Trophoblast cell (in vitro differentiated cells and primary cell): ENCODE results near the gene INTS6L.

Experiments
- DNase-seq, 2 donors: peaks; one replicate each; pipeline ENCODE4 v3.0.0-alpha.2; 2016
- H2AFZ ChIP-seq: 2 replicates; pipeline ENCODE4 v1.6.1; 2013; ENCODE audit warnings: low read length, moderate library complexity, mild to moderate bottlenecking; ENCODE audit not compliant: insufficient read depth, poor library complexity
- H2AK5ac ChIP-seq: 2 replicates; pipeline ENCODE4 v1.6.1; 2013; ENCODE audit warnings: mild to moderate bottlenecking, low read length
- H2BK120ac ChIP-seq: 2 replicates; pipeline ENCODE4 v1.6.1; 2013; ENCODE audit warnings: low read length, mild to moderate bottlenecking, moderate library complexity; ENCODE audit not compliant: insufficient read depth, poor library complexity
- H2BK12ac ChIP-seq: 2 replicates; pipeline ENCODE4 v1.6.1; 2013; ENCODE audit warnings: mild to moderate bottlenecking, low read length, moderate library complexity
- H2BK5ac ChIP-seq: 2 replicates; pipeline ENCODE4 v1.6.1; 2013; ENCODE audit warnings: low read length, low read depth, moderate library complexity, mild to moderate bottlenecking; ENCODE audit not compliant: poor library complexity
- H3K14ac ChIP-seq: 2 replicates; pipeline ENCODE4 v1.6.1; 2013; ENCODE audit warnings: mild to moderate bottlenecking, low read length
- H3K18ac ChIP-seq: 2 replicates; pipeline ENCODE4 v1.6.1; 2013; ENCODE audit warnings: mild to moderate bottlenecking, low read length
- H3K23ac ChIP-seq: 2 replicates; pipeline ENCODE4 v1.6.1; 2013; ENCODE audit warnings: low read length
- H3K27ac ChIP-seq: 2 replicates; pipeline ENCODE4 v1.5.1; 2013; ENCODE audit warnings: low read depth, mild to moderate bottlenecking, inconsistent platforms, low read length, moderate library complexity
- H3K27me3 ChIP-seq: 2 replicates; pipeline ENCODE4 v1.6.1; 2013; ENCODE audit warnings: inconsistent platforms, mild to moderate bottlenecking, low read length, moderate library complexity; ENCODE audit not compliant: insufficient read depth
- H3K36me3 ChIP-seq, 2 experiments: 1 replicate in 1 of 2; 2 replicates in 1 of 2; pipeline ENCODE4 v1.6.1; 2013; ENCODE audit warnings: low read length in 2 of 2, mild to moderate bottlenecking in 2 of 2, moderate library complexity in 1 of 2; ENCODE audit not compliant: insufficient read depth in 2 of 2, control insufficient read depth in 1 of 2
- H3K4ac ChIP-seq: 2 replicates; pipeline ENCODE4 v1.6.1; 2013; ENCODE audit warnings: low read depth, mild to moderate bottlenecking, low read length, moderate library complexity
- H3K4me1 ChIP-seq, 2 experiments: 1 replicate in 1 of 2; 2 replicates in 1 of 2; pipeline ENCODE4 v1.6.1; 2013; ENCODE audit warnings: low read length in 2 of 2, mild to moderate bottlenecking in 2 of 2, moderate library complexity in 1 of 2; ENCODE audit not compliant: insufficient read depth in 2 of 2, control insufficient read depth in 1 of 2
- H3K4me2 ChIP-seq: 2 replicates; pipeline ENCODE4 v1.6.1; 2013; ENCODE audit warnings: inconsistent platforms, mild to moderate bottlenecking, low read length, moderate library complexity
- H3K4me3 ChIP-seq: 2 replicates; pipeline ENCODE4 v1.5.1; 2013; ENCODE audit warnings: mild to moderate bottlenecking, low read depth, low read length, inconsistent platforms
- H3K79me1 ChIP-seq: one replicate; pipeline ENCODE4 v1.6.1; 2013; ENCODE audit warnings: low read length
- H3K79me2 ChIP-seq: 2 replicates; pipeline ENCODE4 v1.6.1; 2013; ENCODE audit warnings: low read length, mild to moderate bottlenecking; ENCODE audit not compliant: control insufficient read depth, insufficient read depth, poor library complexity
- H3K9ac ChIP-seq: 2 replicates; pipeline ENCODE4 v1.6.1; 2013; ENCODE audit warnings: mild to moderate bottlenecking, low read length
- H3K9me3 ChIP-seq: 2 replicates; pipeline ENCODE4 v1.6.1; 2013; ENCODE audit warnings: low read depth, mild to moderate bottlenecking, control low read depth, inconsistent platforms, low read length; ENCODE audit not compliant: insufficient read depth
- H4K12ac ChIP-seq: 2 replicates; pipeline ENCODE4 v1.6.1; 2013; ENCODE audit warnings: low read depth, mild to moderate bottlenecking, low read length, moderate library complexity
- H4K8ac ChIP-seq: 2 replicates; pipeline ENCODE4 v1.6.1; 2013; ENCODE audit warnings: low read depth, mild to moderate bottlenecking, low read length, moderate library complexity
- H4K91ac ChIP-seq: one replicate; pipeline ENCODE4 v1.6.1; 2013; ENCODE audit warnings: low read depth, mild to moderate bottlenecking, low read length, moderate library complexity
- WGBS: extraction: QIAGEN DNeasy Blood & Tissue Kit; methylation state at CpG from one replicate; pipeline ENCODE4 v1.1.7; 2013; ENCODE audit warnings: missing lambda C conversion rate; ENCODE audit not compliant: insufficient read length, insufficient coverage; ENCODE audit errors: extremely low coverage; 5-methylcytosine and 5-hydroxymethylcytosine counted together

Gene INTS6L

GRCh38 chrX:135494453-135494852, 26.0 kb upstream of the INTS6L start:
- Histone ChIP-seq H2BK12ac (no peak overlapping the region), H2AFZ (no peak overlapping the region), H3K4me3 (no peak overlapping the region), H3K79me2 (no peaks in the 10 kb centered on the region), H2BK5ac (no peak overlapping the region), H3K9me3 (no peaks in the 10 kb centered on the region), H3K27ac (no peak overlapping the region), H4K12ac (no peak overlapping the region), H3K14ac (no peak overlapping the region), H3K4ac (no peak overlapping the region), H3K4me2 (no peak overlapping the region), H3K23ac (no peak overlapping the region), H2AK5ac (no peak overlapping the region), H3K79me1 (no peaks in the 10 kb centered on the region), H3K9ac (no peak overlapping the region), H4K8ac (no peak overlapping the region), H2BK120ac (no peak overlapping the region), H4K91ac (no peak overlapping the region), H3K18ac (no peak overlapping the region), H3K36me3 (no peaks in the 10 kb centered on the region), H3K27me3 (no peaks in the 10 kb centered on the region), H3K4me1 (no peaks in the 10 kb centered on the region)
- no peak for DNase-seq
- WGBS = no CpG with 5 or more reads among the region's 6 CpGs

GRCh38 chrX:135497736-135498135, 22.7 kb upstream of the INTS6L start:
- Histone ChIP-seq H3K9me3 (no peaks in the 10 kb centered on the region), H2BK12ac (no peak overlapping the region), H3K23ac (no peak overlapping the region), H3K79me2 (no peaks in the 10 kb centered on the region), H3K4ac (no peak overlapping the region), H3K27ac (no peak overlapping the region), H3K79me1 (no peaks in the 10 kb centered on the region), H4K91ac (no peak overlapping the region), H2BK120ac (no peak overlapping the region), H3K14ac (no peak overlapping the region), H2BK5ac (no peak overlapping the region), H2AFZ (no peak overlapping the region), H3K4me1 (no peaks in the 10 kb centered on the region), H3K27me3 (no peaks in the 10 kb centered on the region), H4K12ac (no peak overlapping the region), H3K36me3 (no peaks in the 10 kb centered on the region), H3K4me3 (no peak overlapping the region), H3K4me2 (no peak overlapping the region), H4K8ac (no peak overlapping the region), H3K9ac (no peak overlapping the region), H2AK5ac (no peak overlapping the region), H3K18ac (no peak overlapping the region)
- no CpG with 5 or more reads among the region's 5 CpGs for WGBS
- DNase-seq = no peak

GRCh38 chrX:135498236-135498635, 22.2 kb upstream of the INTS6L start:
- no peaks in the 10 kb centered on the region for H3K4me1 ChIP-seq
- H4K12ac ChIP-seq = no peak overlapping the region

GRCh38 chrX:135505351-135505750, 15.1 kb upstream of the INTS6L start:
- H3K27ac ChIP-seq = no peak overlapping the region
- H3K27me3 ChIP-seq = no peaks in the 10 kb centered on the region
- H4K8ac ChIP-seq = no peak overlapping the region
- no peak overlapping the region for H4K91ac ChIP-seq
- H2AK5ac ChIP-seq = no peak overlapping the region
- no peak overlapping the region for H3K18ac ChIP-seq
- no peak overlapping the region for H2BK12ac ChIP-seq
- no peak overlapping the region for H2BK5ac ChIP-seq
- H3K14ac ChIP-seq = no peak overlapping the region
- H3K4me2 ChIP-seq = no peak overlapping the region
- H3K9ac ChIP-seq = no peak overlapping the region
- no peak overlapping the region for H3K23ac ChIP-seq
- no peaks in the 10 kb centered on the region for H3K36me3 ChIP-seq
- no peaks in the 10 kb centered on the region for H3K79me2 ChIP-seq
- DNase-seq = no peak
- no peaks in the 10 kb centered on the region for H3K4me1 ChIP-seq
- no peak overlapping the region for H2AFZ ChIP-seq
- no peaks in the 10 kb centered on the region for H3K9me3 ChIP-seq
- H2BK120ac ChIP-seq = no peak overlapping the region
- H3K4me3 ChIP-seq = no peak overlapping the region
- H3K79me1 ChIP-seq = no peaks in the 10 kb centered on the region
- H4K12ac ChIP-seq = no peak overlapping the region
- no peak overlapping the region for H3K4ac ChIP-seq

More at GRCh38 chrX:135498236-135498635, 22.2 kb upstream of the INTS6L start:
- Histone ChIP-seq H2BK120ac (no peak overlapping the region), H3K4me3 (no peak overlapping the region), H3K79me1 (no peaks in the 10 kb centered on the region), H3K4ac (no peak overlapping the region), H3K79me2 (no peaks in the 10 kb centered on the region), H3K14ac (no peak overlapping the region), H3K27ac (no peak overlapping the region), H2BK12ac (no peak overlapping the region), H4K91ac (no peak overlapping the region), H3K36me3 (no peaks in the 10 kb centered on the region), H3K27me3 (no peaks in the 10 kb centered on the region), H3K9me3 (no peaks in the 10 kb centered on the region), H3K9ac (no peak overlapping the region), H3K4me2 (no peak overlapping the region), H2BK5ac (no peak overlapping the region), H4K8ac (no peak overlapping the region), H2AFZ (no peak overlapping the region), H3K23ac (no peak overlapping the region), H2AK5ac (no peak overlapping the region), H3K18ac (no peak overlapping the region)
- DNase-seq = no peak
- no CpG with 5 or more reads among the region's 2 CpGs for WGBS
